ENCODE measurements around the gene ADAMTS17. TPM values are rescaled to one million over a fixed set of nuclear protein-coding genes. Genes with fewer than 3 reads are reported as not detected.

Gene ADAMTS17
- total RNA-seq, 1 experiment from 2014 or later = 3.2 TPM

GRCh38 chr15:99957642-99958013, 384.1 kb downstream of the ADAMTS17 start:
- H3K9me3 ChIP-seq (ENCODE audit: insufficient read depth, low read depth) = no peaks in the 10 kb centered on the region
- TF ChIP-seq CTCF (conservative IDR thresholded peaks at IDR 0.05) (no peak), EZH2 (IDR thresholded peaks at IDR 0.05; ENCODE audit: low read depth) (no peak)
- no peak overlapping the region for H2AFZ ChIP-seq
- H3F3A ChIP-seq (ENCODE audit: insufficient read depth, low read depth) = no peaks in the 10 kb centered on the region
- no peak overlapping the region for H3K4me3 ChIP-seq
- no peaks in the 10 kb centered on the region for H3K4me1 ChIP-seq (replicated peaks; ENCODE audit: insufficient read depth)
- ChIA-PET POLR2A (ENCODE audit: unreplicated experiment) (no interaction called here), CTCF (no interaction called here)
- no peaks in the 10 kb centered on the region for H3K79me2 ChIP-seq (ENCODE audit: low read depth)
- no peaks in the 10 kb centered on the region for H3K27me3 ChIP-seq (ENCODE audit: insufficient read depth, low read depth)
- intact Hi-C loops (cut with micrococcal nuclease; ENCODE audit: unreplicated experiment) = no loop called here
- H3K27ac ChIP-seq = no peak overlapping the region
- H3K36me3 ChIP-seq (ENCODE audit: low read depth) = no peaks in the 10 kb centered on the region
- no peak for DNase-seq
- H3K4me2 ChIP-seq = no peak overlapping the region
- no peaks in the 10 kb centered on the region for H3K9me2 ChIP-seq (ENCODE audit: insufficient read depth)
- no TSS peak for BruUV-seq (replicated peaks)
- H4K20me1 ChIP-seq (ENCODE audit: insufficient read depth) = no peaks in the 10 kb centered on the region

- Histone ChIP-seq H3F3A (ENCODE audit: insufficient read depth, low read depth) (no peaks in the 10 kb centered on the region), H3K79me2 (ENCODE audit: low read depth) (no peaks in the 10 kb centered on the region), H3K9me3 (ENCODE audit: insufficient read depth, low read depth) (no peaks in the 10 kb centered on the region), H3K4me1 (replicated peaks; ENCODE audit: insufficient read depth) (no peaks in the 10 kb centered on the region), H4K20me1 (ENCODE audit: insufficient read depth) (no peaks in the 10 kb centered on the region), H3K4me3 (no peak overlapping the region), H3K27ac (no peak overlapping the region), H2AFZ (no peak overlapping the region), H3K27me3 (ENCODE audit: insufficient read depth, low read depth) (no peaks in the 10 kb centered on the region), H3K4me2 (no peak overlapping the region), H3K36me3 (ENCODE audit: low read depth) (no peaks in the 10 kb centered on the region), H3K9me2 (ENCODE audit: insufficient read depth) (no peaks in the 10 kb centered on the region)
- no TSS peak for BruUV-seq (replicated peaks)
- ChIA-PET CTCF (no interaction called here), POLR2A (ENCODE audit: unreplicated experiment) (no interaction called here)
- TF ChIP-seq CTCF (conservative IDR thresholded peaks at IDR 0.05) (no peak), EZH2 (IDR thresholded peaks at IDR 0.05; ENCODE audit: low read depth) (no peak)
- no peak for DNase-seq
- intact Hi-C loops (cut with micrococcal nuclease; ENCODE audit: unreplicated experiment) = no loop called here
Measured at GRCh38 chr15:99956820-99957641, 384.7 kb downstream of the ADAMTS17 start.

- H3K4me2 ChIP-seq = no peak overlapping the region
- ChIA-PET POLR2A (ENCODE audit: unreplicated experiment) (no interaction called here), CTCF (interaction anchor here (0.6 kb wide), 1 partner anchor 168 kb away, joined by 5 read pairs; no protein-coding TSS in a partner anchor)
- H4K20me1 ChIP-seq (ENCODE audit: insufficient read depth) = no peaks in the 10 kb centered on the region
- H3K27me3 ChIP-seq (ENCODE audit: insufficient read depth, low read depth) = no peaks in the 10 kb centered on the region
- no peaks in the 10 kb centered on the region for H3K79me2 ChIP-seq (ENCODE audit: low read depth)
- no peak overlapping the region for H3K27ac ChIP-seq
- no peaks in the 10 kb centered on the region for H3K9me2 ChIP-seq (ENCODE audit: insufficient read depth)
- H3K36me3 ChIP-seq (ENCODE audit: low read depth) = no peaks in the 10 kb centered on the region
- TF ChIP-seq EZH2 (IDR thresholded peaks at IDR 0.05; ENCODE audit: low read depth) = no peak
- no peak for TF ChIP-seq CTCF (conservative IDR thresholded peaks at IDR 0.05)
- no peak overlapping the region for H2AFZ ChIP-seq
- H3K4me1 ChIP-seq (replicated peaks; ENCODE audit: insufficient read depth) = no peaks in the 10 kb centered on the region
- DNase-seq = peak in 1 of 2 experiments; percentile 10
- no TSS peak for BruUV-seq (replicated peaks)
- intact Hi-C loops (cut with micrococcal nuclease; ENCODE audit: unreplicated experiment) = no loop called here
- H3F3A ChIP-seq (ENCODE audit: insufficient read depth, low read depth) = no peaks in the 10 kb centered on the region
- no peak overlapping the region for H3K4me3 ChIP-seq
- no peaks in the 10 kb centered on the region for H3K9me3 ChIP-seq (ENCODE audit: insufficient read depth, low read depth)
Measured at GRCh38 chr15:99956022-99956775, 385.6 kb downstream of the ADAMTS17 start.
